Stimulated activated CD4-positive, alpha-beta T cell treated with anti-CD3 and anti-CD28 coated beads, TNF-alpha, amount 100 ng/mL, for 4 hours (primary cell): Measurements from ENCODE around the gene IRF2BP2.
"Not testable (repeated sequence)": the region's sequence is repeated elsewhere in the genome, so short reads cannot be mapped to it uniquely, and the experiment has no call there.

Source experiments
- DNase-seq, 3 experiments: peaks; one replicate each; pipeline ENCODE4 v3.0.0-alpha.2; 2020; ENCODE audit warnings: low read depth in 3 of 3

The IRF2BP2 gene

GRCh38 chr1:234610061-234610665, at the start of gene IRF2BP2:
Gene IRF2BP2 (minus strand): TSS chr1:234610178. CDS start chr1:234609494, 684 bp downstream.
- DNase-seq = peak; percentile 68 to 75 (median 69)

GRCh38 chr1:234659538-234659937, 49.6 kb upstream of the IRF2BP2 start:
- no peak for DNase-seq

GRCh38 chr1:234658138-234658537, 48.2 kb upstream of the IRF2BP2 start:
- DNase-seq = no peak

GRCh38 chr1:234656944-234657654, 47.1 kb upstream of the IRF2BP2 start:
- no peak for DNase-seq

GRCh38 chr1:234656070-234656895, 46.3 kb upstream of the IRF2BP2 start:
- no peak for DNase-seq

GRCh38 chr1:234655328-234656069, 45.5 kb upstream of the IRF2BP2 start:
- no peak for DNase-seq

GRCh38 chr1:234654002-234654733, 44.2 kb upstream of the IRF2BP2 start:
- no peak for DNase-seq

- DNase-seq = no peak
Observed at GRCh38 chr1:234649432-234650081, 39.6 kb upstream of the IRF2BP2 start.

GRCh38 chr1:234647758-234648157, 37.8 kb upstream of the IRF2BP2 start:
- no peak for DNase-seq

GRCh38 chr1:234647245-234647644, 37.3 kb upstream of the IRF2BP2 start:
- DNase-seq = no peak

GRCh38 chr1:234645964-234646363, 36.0 kb upstream of the IRF2BP2 start:
- no peak for DNase-seq

GRCh38 chr1:234645474-234645953, 35.5 kb upstream of the IRF2BP2 start:
- DNase-seq = no peak

GRCh38 chr1:234644928-234645327, 35.0 kb upstream of the IRF2BP2 start:
- no peak for DNase-seq

GRCh38 chr1:234643850-234644134, 33.8 kb upstream of the IRF2BP2 start:
- DNase-seq = no peak

GRCh38 chr1:234643111-234643849, 33.3 kb upstream of the IRF2BP2 start:
- DNase-seq = no peak

GRCh38 chr1:234642428-234642827, 32.5 kb upstream of the IRF2BP2 start:
- DNase-seq = no peak

- no peak for DNase-seq
Observed at GRCh38 chr1:234639961-234640360, 30.0 kb upstream of the IRF2BP2 start.

- no peak for DNase-seq
Observed at GRCh38 chr1:234638832-234639799, 29.1 kb upstream of the IRF2BP2 start.

GRCh38 chr1:234634922-234635321, 24.9 kb upstream of the IRF2BP2 start:
- DNase-seq = not testable (repeated sequence)
